Ectodermal cell (in vitro differentiated cells): Measurements from ENCODE around the gene SRSF8.

ENCODE experiments used
- H3K27ac ChIP-seq: 2 replicates; pipeline ENCODE4 v1.7.0; 2013; ENCODE audit warnings: mild to moderate bottlenecking, low read depth, low read length; ENCODE audit not compliant: insufficient read depth, poor library complexity, severe bottlenecking
- H3K27me3 ChIP-seq: 2 replicates; pipeline ENCODE4 v1.7.0; 2013; ENCODE audit warnings: mild to moderate bottlenecking, low read length; ENCODE audit not compliant: insufficient read depth, control insufficient read depth, poor library complexity, severe bottlenecking
- H3K36me3 ChIP-seq: one replicate; pipeline ENCODE4 v1.7.0; 2013; ENCODE audit warnings: low read length; ENCODE audit not compliant: control insufficient read depth, insufficient read depth
- H3K4me1 ChIP-seq: one replicate; pipeline ENCODE4 v1.7.0; 2013; ENCODE audit warnings: low read length; ENCODE audit not compliant: control insufficient read depth, insufficient read depth
- H3K4me3 ChIP-seq: 2 replicates; pipeline ENCODE4 v1.7.0; 2013; ENCODE audit warnings: low read depth, low read length, control low read depth; ENCODE audit not compliant: insufficient read depth
- H3K9me3 ChIP-seq: 2 replicates; pipeline ENCODE4 v1.7.0; 2013; ENCODE audit warnings: mild to moderate bottlenecking, low read length, moderate library complexity; ENCODE audit not compliant: control insufficient read depth
- WGBS, 2 experiments: methylation state at CpG; one replicate each; pipeline ENCODE4 v1.1.7; 2013; ENCODE audit warnings: missing lambda C conversion rate in 2 of 2; 5-methylcytosine and 5-hydroxymethylcytosine counted together

The SRSF8 gene

GRCh38 chr11:95092549-95093324 lies 26.0 kb downstream of the SRSF8 start:
- H3K27me3 ChIP-seq, result peaks cover 40% of the 10 kb centered on the region
- H3K36me3 ChIP-seq, result no peaks in the 10 kb centered on the region
- no peaks in the 10 kb centered on the region for H3K9me3 ChIP-seq
- H3K4me1 ChIP-seq, result peaks cover 6% of the 10 kb centered on the region
- 56 to 57% methylated on average over 5 of the region's 5 CpGs for WGBS, 2 experiments
- H3K4me3 ChIP-seq, result no peak overlapping the region
- H3K27ac ChIP-seq, result no peak overlapping the region

- Histone ChIP-seq H3K4me1 (peaks cover 6% of the 10 kb centered on the region), H3K36me3 (no peaks in the 10 kb centered on the region), H3K4me3 (no peak overlapping the region), H3K9me3 (no peaks in the 10 kb centered on the region), H3K27me3 (peaks cover 39% of the 10 kb centered on the region), H3K27ac (no peak overlapping the region)
- 93 to 99% methylated on average over 3 of the region's 3 CpGs for WGBS, 2 experiments
These were observed 26.8 kb downstream of the SRSF8 start for GRCh38 chr11:95093548-95093947.

DNA sequence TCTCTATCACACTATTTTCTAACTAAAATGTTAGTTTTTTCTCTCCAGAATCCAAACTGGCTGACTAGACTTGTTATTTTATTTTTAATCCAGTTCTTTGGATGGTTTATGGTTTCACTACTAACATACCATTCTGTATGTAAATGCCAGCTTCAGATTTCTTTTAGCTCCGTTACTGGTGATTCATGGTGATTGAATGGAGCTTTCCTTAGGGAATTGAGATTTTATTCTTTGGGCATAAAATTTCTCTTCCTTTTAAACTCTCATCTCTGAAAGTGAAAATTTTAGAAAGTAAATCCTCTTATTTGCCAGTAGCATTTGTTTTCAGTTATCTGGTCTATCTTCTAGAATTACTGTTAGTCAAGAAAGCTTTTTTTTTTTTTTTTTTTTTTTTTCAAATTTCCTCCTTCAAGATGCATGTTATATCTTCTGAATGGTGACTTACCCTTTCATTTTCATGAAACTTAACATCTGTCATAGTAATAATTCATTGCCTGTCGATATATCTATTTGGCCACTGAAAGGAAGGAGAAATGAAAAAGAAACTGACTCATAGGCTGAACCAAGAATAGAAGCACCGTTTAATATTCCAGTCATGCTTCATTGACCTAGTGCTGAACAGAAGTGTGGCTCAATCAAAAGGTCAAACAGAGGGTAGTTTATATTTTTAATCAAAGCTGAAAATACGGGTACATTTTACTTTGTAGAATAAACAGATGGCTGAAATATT lies 29.3 kb downstream of the SRSF8 start:
- 94 to 100% methylated on average over 2 to 4 of the region's 4 CpGs for WGBS, 2 experiments
- no peaks in the 10 kb centered on the region for H3K36me3 ChIP-seq
- H3K4me1 ChIP-seq, result no peaks in the 10 kb centered on the region
- no peak overlapping the region for H3K27ac ChIP-seq
- H3K9me3 ChIP-seq, result no peaks in the 10 kb centered on the region
- H3K27me3 ChIP-seq, result peaks cover 17% of the 10 kb centered on the region
- H3K4me3 ChIP-seq, result no peak overlapping the region

- Histone ChIP-seq H3K4me3 (no peak overlapping the region), H3K27me3 (peaks cover 5% of the 10 kb centered on the region), H3K9me3 (no peaks in the 10 kb centered on the region), H3K4me1 (no peaks in the 10 kb centered on the region), H3K36me3 (no peaks in the 10 kb centered on the region), H3K27ac (no peak overlapping the region)
- WGBS, 2 experiments, result 67 to 69% methylated on average over 3 of the region's 3 CpGs
These were observed 30.5 kb downstream of the SRSF8 start for GRCh38 chr11:95097209-95097608.

- no peaks in the 10 kb centered on the region for H3K27me3 ChIP-seq
- H3K4me1 ChIP-seq, result no peaks in the 10 kb centered on the region
- no peak overlapping the region for H3K4me3 ChIP-seq
- H3K27ac ChIP-seq, result no peak overlapping the region
- no peaks in the 10 kb centered on the region for H3K36me3 ChIP-seq
- H3K9me3 ChIP-seq, result no peaks in the 10 kb centered on the region
- WGBS, 2 experiments, result 90 to 91% methylated on average over 3 of the region's 3 CpGs
These were observed 32.1 kb downstream of the SRSF8 start for GRCh38 chr11:95098826-95099225.

DNA sequence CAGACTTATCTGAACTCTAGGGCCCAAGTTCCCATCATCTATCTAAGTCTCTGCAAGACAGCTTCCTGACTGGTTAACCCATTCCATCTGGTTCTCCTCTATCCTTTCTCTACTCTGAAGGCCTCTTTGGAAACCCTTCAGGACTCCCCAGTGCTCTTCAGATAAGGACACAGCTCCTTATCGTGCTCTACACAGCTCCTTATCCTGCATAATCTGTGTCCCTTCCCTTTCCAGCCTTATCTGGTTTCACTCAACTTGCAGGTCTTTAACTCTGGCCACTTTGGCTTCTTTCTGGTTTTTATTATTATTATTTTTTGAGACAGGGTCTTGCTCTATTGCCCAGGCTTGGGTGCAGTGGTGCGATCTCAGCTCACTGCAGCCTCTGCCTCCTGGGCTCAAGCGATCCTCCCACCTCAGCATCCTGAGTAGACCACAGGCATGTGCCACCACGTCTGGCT lies 33.5 kb downstream of the SRSF8 start:
- H3K27me3 ChIP-seq, result no peaks in the 10 kb centered on the region

GRCh38 chr11:95100856-95101507 lies 34.3 kb downstream of the SRSF8 start:
- H3K27ac ChIP-seq, result no peak overlapping the region
- no peaks in the 10 kb centered on the region for H3K4me1 ChIP-seq
- H3K27me3 ChIP-seq, result no peaks in the 10 kb centered on the region
- H3K36me3 ChIP-seq, result no peaks in the 10 kb centered on the region
- H3K9me3 ChIP-seq, result no peaks in the 10 kb centered on the region
- no peak overlapping the region for H3K4me3 ChIP-seq
- 93 to 95% methylated on average over 2 to 4 of the region's 6 CpGs for WGBS, 2 experiments

More for the DNA sequence above, 33.5 kb downstream of the SRSF8 start:
- H3K27ac ChIP-seq, result no peak overlapping the region
- no peak overlapping the region for H3K4me3 ChIP-seq
- no peaks in the 10 kb centered on the region for H3K4me1 ChIP-seq
- H3K36me3 ChIP-seq, result no peaks in the 10 kb centered on the region
- no peaks in the 10 kb centered on the region for H3K9me3 ChIP-seq
- WGBS, 2 experiments, result 94 to 95% methylated on average over 4 of the region's 4 CpGs

DNA sequence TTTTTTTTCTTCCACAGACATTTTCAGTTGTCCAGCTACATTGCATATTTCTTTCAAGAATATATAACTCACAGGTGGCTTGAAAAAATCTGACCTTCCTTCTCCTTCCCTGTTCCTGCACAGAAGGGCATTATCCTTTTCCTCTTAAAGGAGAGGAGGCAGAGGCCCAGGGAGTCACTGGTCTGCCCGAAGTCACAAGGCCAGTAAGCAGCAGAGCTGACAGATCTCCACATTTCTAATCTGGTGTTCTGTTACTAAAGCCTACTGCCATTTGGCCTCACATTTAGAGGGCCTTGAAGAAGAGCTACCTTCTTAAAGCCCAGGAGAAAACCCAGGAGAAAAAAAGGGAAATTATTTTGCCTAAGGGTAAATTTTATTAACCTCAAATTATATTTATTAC lies 35.2 kb downstream of the SRSF8 start:
- H3K4me3 ChIP-seq, result no peak overlapping the region

DNA sequence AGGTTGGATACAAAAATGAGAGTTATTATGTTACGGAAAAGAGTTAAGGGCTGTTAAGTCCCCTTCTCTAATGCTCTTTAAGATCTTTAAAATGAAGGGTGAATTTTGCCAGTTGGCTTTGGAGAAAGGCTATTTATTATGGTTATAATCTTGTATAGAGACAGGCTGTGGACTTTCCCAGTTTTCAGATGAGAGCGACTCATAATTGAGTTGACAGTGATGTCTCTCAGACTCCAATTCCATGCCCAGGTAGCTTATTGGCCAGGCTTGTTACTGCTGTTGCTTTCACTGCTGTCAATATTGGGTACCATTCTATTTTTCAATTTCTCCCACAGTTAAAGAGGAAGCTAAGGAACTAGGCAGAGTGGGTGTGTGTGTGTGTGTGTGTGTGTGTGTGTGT lies 36.0 kb downstream of the SRSF8 start:
- peaks cover 6% of the 10 kb centered on the region for H3K4me1 ChIP-seq
- H3K36me3 ChIP-seq, result no peaks in the 10 kb centered on the region
- no peak overlapping the region for H3K27ac ChIP-seq
- no peaks in the 10 kb centered on the region for H3K9me3 ChIP-seq
- no peak overlapping the region for H3K4me3 ChIP-seq
- 88 to 89% methylated on average over 2 of the region's 2 CpGs for WGBS, 2 experiments
- H3K27me3 ChIP-seq, result no peaks in the 10 kb centered on the region

More for the DNA sequence above, 35.2 kb downstream of the SRSF8 start:
- H3K27me3 ChIP-seq, result no peaks in the 10 kb centered on the region
- peaks cover under 1% of the 10 kb centered on the region for H3K4me1 ChIP-seq
- no peaks in the 10 kb centered on the region for H3K36me3 ChIP-seq
- H3K9me3 ChIP-seq, result no peaks in the 10 kb centered on the region
- H3K27ac ChIP-seq, result no peak overlapping the region
- 82 to 89% methylated on average over 1 of the region's 1 CpG for WGBS, 2 experiments

- no peaks in the 10 kb centered on the region for H3K36me3 ChIP-seq
- H3K27ac ChIP-seq, result no peak overlapping the region
- no peaks in the 10 kb centered on the region for H3K9me3 ChIP-seq
- 92 to 95% methylated on average over 5 of the region's 5 CpGs for WGBS, 2 experiments
- H3K27me3 ChIP-seq, result no peaks in the 10 kb centered on the region
- H3K4me1 ChIP-seq, result peaks cover 15% of the 10 kb centered on the region
- no peak overlapping the region for H3K4me3 ChIP-seq
These were observed 37.0 kb downstream of the SRSF8 start for GRCh38 chr11:95103701-95104100.
